GM19023 (cell line): Measurements from ENCODE around the gene ZNF407.
"Not testable (repeated sequence)": the region's sequence is repeated elsewhere in the genome, so short reads cannot be mapped to it uniquely, and the experiment has no call there.

Experiments
- ATAC-seq: cut with Tn5 transposase; IDR thresholded peaks from one replicate; pipeline ENCODE4 v1.9.1; 2021; ENCODE audit warnings: mild to moderate bottlenecking, moderate library complexity; ENCODE audit not compliant: unreplicated experiment

The ZNF407 gene

GRCh38 chr18:74597662-74598349 is at the start of gene ZNF407:
ZNF407 (plus strand) TSS chr18:74597870; CDS start chr18:74631020, 33,150 bp downstream.
- peak; percentile 78 for ATAC-seq

- no peak for ATAC-seq
Observed at GRCh38 chr18:74549591-74550104, 48.0 kb upstream of the ZNF407 start.

- ATAC-seq = no peak
Observed at GRCh38 chr18:74550886-74551285, 46.8 kb upstream of the ZNF407 start.

- ATAC-seq = no peak
Observed at GRCh38 chr18:74551452-74551851, 46.2 kb upstream of the ZNF407 start.

- ATAC-seq = peak; percentile 98
Observed at GRCh38 chr18:74551936-74552555, 45.6 kb upstream of the ZNF407 start.

GRCh38 chr18:74556126-74556525 is 41.5 kb upstream of the ZNF407 start:
- no peak for ATAC-seq

- no peak for ATAC-seq
Observed at GRCh38 chr18:74558096-74558495, 39.6 kb upstream of the ZNF407 start.

GRCh38 chr18:74562131-74562730 is 35.4 kb upstream of the ZNF407 start:
- ATAC-seq = no peak

- no peak for ATAC-seq
Observed at GRCh38 chr18:74562775-74563174, 34.9 kb upstream of the ZNF407 start.

GRCh38 chr18:74563999-74564398 is 33.7 kb upstream of the ZNF407 start:
- no peak for ATAC-seq

GRCh38 chr18:74565164-74565563 is 32.5 kb upstream of the ZNF407 start:
- not testable (repeated sequence) for ATAC-seq

GRCh38 chr18:74565993-74566392 is 31.7 kb upstream of the ZNF407 start:
- ATAC-seq = not testable (repeated sequence)

- no peak for ATAC-seq
Observed at GRCh38 chr18:74567822-74568221, 29.8 kb upstream of the ZNF407 start.

GRCh38 chr18:74569401-74569800 is 28.3 kb upstream of the ZNF407 start:
- ATAC-seq = no peak

- ATAC-seq = no peak
Observed at GRCh38 chr18:74570266-74570665, 27.4 kb upstream of the ZNF407 start.

GRCh38 chr18:74571895-74572680 is 25.6 kb upstream of the ZNF407 start:
- no peak for ATAC-seq

- ATAC-seq = no peak
Observed at GRCh38 chr18:74573053-74573452, 24.6 kb upstream of the ZNF407 start.

- ATAC-seq = no peak
Observed at GRCh38 chr18:74574916-74575315, 22.8 kb upstream of the ZNF407 start.

GRCh38 chr18:74577019-74577418 is 20.7 kb upstream of the ZNF407 start:
- ATAC-seq = no peak

GRCh38 chr18:74579496-74580065 is 18.1 kb upstream of the ZNF407 start:
- ATAC-seq = no peak

- no peak for ATAC-seq
Observed at GRCh38 chr18:74582642-74583041, 15.0 kb upstream of the ZNF407 start.
